ENCODE results near the gene FCGR1A.
"Not testable (repeated sequence)": the region's sequence is repeated elsewhere in the genome, so short reads cannot be mapped to it uniquely, and the experiment has no call there.

- TF ChIP-seq CBX3 (IDR thresholded peaks at IDR 0.05; ENCODE audit: low read depth); RAD21 (IDR thresholded peaks at IDR 0.05; ENCODE audit: low read depth); CTCF (IDR thresholded peaks at IDR 0.05 in 2 of 3, conservative IDR thresholded peaks at IDR 0.05 in 1 of 3; ENCODE audit: borderline replicate concordance in 1 of 3, insufficient read depth in 1 of 3, low read depth in 2 of 3, low read length in 2 of 3); EGR1 (IDR thresholded peaks at IDR 0.05; ENCODE audit: low read depth); REST (IDR thresholded peaks at IDR 0.05; ENCODE audit: low read depth); POLR2AphosphoS5 (IDR thresholded peaks at IDR 0.05; ENCODE audit: low read depth, low read length): not testable (repeated sequence)
Measured at GRCh38 chr1:149740590-149741230, 41.8 kb upstream of the FCGR1A start.

Data from HCT116 (cell line).